IPS-18c (cell line): ENCODE measurements around the gene GRK3.
"Not testable (repeated sequence)": the region's sequence is repeated elsewhere in the genome, so short reads cannot be mapped to it uniquely, and the experiment has no call there.

Experiments used
- H3K4me3 ChIP-seq: 2 replicates; pipeline ENCODE4 v1.7.0; 2013; ENCODE audit warnings: low read depth, mild to moderate bottlenecking, low read length, moderate library complexity; ENCODE audit not compliant: insufficient read depth
- H3K9me3 ChIP-seq: one replicate; pipeline ENCODE4 v1.6.1; 2013; ENCODE audit warnings: mild to moderate bottlenecking, low read length, moderate library complexity; ENCODE audit not compliant: control insufficient read depth, insufficient read depth

The GRK3 gene

DNA sequence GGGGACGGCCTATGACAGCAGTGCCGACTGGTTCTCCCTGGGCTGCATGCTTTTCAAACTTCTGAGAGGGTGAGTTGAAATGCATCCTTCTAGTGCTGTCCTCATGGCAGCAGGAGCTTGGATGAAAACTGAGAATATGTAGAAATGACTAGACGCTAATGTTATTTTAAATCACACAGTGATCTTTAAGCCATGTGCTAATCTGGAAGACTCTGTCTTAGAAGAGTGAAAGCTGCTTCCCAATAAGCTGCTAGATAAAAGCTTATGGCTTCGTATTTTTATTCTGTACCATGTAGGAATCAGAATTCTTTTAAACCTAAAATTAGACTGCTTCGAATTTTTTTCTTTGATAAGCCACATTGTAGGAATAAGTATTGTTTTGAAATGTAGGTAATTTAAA is 130.7 kb downstream of the GRK3 start:
- H3K9me3 ChIP-seq, result no peaks in the 10 kb centered on the region
- no peak overlapping the region for H3K4me3 ChIP-seq

DNA sequence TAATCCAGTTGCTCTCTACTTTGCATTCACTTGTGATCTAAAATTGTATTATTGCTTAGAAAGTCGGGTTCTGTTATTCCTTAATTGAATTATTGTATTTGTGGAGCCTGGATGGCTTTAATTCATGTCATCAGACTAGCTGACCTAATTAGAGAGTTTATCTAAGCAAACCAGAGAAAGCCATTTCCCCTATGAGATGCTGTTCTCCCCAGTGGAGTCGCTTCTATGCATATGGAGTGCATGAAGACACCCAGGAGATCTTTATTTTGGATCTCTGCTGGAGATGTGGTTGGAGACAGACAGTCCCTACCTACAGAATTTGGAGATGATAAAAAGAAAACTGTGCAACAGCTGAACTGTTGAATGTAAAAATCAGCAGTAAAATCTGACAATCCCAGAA is 132.3 kb downstream of the GRK3 start:
- H3K4me3 ChIP-seq, result no peak overlapping the region
- H3K9me3 ChIP-seq, result peaks cover 3% of the 10 kb centered on the region

DNA sequence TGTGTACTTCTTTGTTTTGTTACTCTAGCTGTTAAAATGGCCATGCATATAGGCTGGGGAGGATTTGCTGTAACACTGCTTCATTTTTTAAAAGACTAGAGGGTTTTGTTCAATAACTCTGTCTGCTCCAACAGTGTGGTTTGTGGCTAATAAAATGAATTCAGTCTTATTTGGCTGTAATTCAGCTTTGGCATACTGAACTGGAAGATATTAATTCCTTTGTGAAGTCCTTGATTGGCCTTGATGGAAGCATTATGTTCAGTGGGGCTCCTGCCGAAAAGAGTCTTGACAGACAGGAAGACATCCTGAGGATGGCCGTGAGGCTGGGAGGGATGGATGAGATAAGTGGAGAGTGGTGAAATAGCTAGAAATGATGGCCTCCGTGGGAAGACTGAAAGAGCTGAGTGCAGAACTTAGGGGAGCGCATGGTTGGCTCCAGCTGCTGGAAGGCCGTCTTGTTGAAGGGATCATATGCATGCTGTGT is 132.7 kb downstream of the GRK3 start:
- no peak overlapping the region for H3K4me3 ChIP-seq
- H3K9me3 ChIP-seq, result peaks cover 3% of the 10 kb centered on the region

DNA sequence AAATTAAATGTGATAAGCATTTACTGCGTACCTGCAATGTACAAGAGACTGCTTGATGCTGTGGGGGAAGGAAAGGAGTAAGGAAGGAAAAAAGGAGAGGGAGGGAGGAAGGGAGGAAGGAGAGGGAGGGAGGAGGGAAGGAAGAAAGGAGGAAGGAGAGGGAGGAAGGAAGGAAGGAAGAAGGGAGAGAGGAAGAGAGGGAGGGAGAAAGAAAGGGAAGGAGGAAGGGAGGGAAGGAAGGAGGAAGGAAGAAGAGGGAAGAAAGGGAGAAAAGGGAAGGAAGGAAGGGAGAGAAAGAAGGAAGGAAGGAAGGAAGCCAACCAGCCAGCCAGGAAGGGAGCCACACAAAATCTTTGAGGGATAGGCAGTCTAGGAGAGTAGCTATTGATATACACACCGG is 133.5 kb downstream of the GRK3 start:
- Histone ChIP-seq H3K4me3 (no peak overlapping the region), H3K9me3 (peaks cover 3% of the 10 kb centered on the region)

- H3K9me3 ChIP-seq, result peaks cover 3% of the 10 kb centered on the region
- H3K4me3 ChIP-seq, result no peak overlapping the region
Measured at GRCh38 chr22:25698461-25698860, 134.0 kb downstream of the GRK3 start.

DNA sequence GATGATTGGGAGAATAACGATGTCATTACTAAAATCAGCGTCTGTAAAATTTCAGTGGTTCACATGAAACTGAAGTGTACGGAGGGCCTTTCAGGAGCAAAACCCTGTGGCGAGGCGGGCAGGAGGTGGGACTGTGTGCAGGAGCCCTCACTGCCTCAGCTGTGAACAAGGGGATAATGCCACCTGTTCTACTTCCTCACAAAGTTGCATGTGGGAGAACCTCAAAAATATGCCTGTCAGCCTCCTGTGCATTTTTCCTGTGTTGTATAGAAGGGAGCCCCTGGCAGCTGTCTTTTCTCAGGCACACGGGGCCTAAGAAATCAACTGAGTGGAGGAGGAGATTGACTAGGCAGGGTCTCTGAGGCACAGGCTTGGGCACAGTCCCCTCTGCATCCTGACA is 134.5 kb downstream of the GRK3 start:
- H3K9me3 ChIP-seq, result peaks cover 3% of the 10 kb centered on the region
- no peak overlapping the region for H3K4me3 ChIP-seq

DNA sequence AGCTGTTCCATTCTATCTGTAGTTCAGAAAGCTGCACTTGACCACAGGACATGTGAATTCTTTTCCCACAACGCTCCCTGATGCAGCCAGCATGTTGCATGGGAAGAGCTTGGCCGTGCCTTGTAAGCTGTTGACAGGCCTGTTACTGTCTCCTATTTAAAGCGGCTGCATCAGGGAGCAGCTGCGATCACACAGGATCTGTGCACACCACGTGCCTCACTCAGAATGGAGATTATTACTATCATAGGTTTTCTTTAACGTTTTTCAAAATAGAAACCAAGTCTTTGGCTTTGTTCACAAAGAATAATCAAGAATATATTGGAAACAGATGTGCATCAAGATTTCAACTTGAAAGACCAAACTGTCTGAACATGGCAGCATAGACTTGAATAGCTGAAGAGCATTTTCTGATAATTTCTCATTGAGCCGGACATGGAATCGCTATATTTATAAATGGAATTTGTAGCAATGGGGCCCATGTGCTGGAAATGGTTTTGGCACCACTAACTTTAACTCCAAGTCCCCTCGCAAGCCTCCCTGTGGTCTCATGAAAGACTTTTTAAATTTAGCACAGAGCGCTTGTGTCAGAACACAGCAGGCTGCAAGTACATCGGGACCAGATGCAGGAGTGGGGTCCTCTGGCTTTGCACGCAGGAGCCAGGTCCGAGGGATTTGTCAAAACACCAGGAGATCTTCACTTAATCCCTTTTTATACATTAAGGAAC is 136.7 kb downstream of the GRK3 start:
- Histone ChIP-seq H3K9me3 (peaks cover 3% of the 10 kb centered on the region), H3K4me3 (no peak overlapping the region)

DNA sequence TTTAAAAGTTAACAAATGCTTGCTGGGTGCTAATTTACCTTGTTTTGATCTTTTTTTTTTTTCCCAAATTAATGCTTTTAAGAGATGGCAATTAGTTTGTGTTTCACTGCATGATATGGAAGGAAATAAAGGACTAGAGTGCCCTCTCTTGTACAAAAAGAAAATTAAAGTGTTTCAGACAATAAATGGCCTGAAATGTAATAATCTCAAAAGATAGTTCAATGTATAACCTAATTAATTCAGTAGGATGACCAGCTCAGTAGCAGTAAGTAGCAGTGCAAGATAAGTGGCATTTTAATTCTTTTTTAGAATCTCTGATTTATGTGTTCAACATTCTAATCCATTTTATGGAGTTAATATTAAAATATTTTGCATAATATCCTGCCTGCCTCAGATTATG is 137.6 kb downstream of the GRK3 start:
- Histone ChIP-seq H3K4me3 (no peak overlapping the region), H3K9me3 (peaks cover 3% of the 10 kb centered on the region)

DNA sequence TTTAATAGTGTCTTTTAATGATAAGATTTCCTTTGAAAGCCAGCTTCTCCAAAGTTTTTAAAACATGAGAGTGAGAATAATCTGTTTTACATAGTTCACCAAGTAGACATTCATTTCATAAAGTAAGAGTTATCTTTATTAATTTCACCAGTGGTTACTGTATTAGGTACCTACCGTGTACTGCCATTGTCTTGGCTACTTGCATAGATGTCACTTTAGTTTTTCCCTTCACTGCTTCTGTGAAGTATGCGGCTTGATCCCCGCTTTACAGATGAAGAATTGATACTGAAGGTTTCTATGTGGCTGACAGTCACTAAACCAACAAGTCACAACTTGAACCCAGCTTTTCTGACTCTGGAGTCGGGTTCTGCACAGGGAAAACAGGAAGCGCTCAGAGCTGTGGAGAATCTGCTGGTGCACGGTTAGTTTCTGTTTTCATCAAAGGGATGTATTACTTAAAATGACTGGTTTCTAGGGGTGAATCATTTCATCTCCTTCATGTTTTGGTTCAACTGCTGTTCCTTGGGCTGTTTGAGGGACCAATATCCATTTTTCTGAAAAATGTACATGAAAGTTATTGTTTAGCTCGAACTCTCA is 138.2 kb downstream of the GRK3 start:
- H3K4me3 ChIP-seq, result no peak overlapping the region
- peaks cover 3% of the 10 kb centered on the region for H3K9me3 ChIP-seq

DNA sequence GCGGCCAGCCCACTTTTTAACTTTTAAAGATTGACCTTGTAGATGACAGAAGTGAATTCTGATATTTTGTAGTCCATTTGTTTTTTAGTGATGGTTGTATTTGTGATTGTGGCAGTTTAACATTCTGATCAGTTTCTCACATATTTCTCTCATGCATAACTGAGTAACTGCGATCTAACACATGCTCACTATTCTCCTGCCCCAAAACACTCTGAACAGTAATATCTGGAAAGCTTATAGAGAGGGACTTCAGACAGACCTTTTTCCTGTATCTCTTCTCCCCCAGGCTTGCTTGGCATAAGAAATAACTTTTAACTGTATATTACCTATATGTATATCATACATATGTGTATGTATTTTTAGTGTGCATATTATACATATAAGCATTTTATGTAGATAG is 140.2 kb downstream of the GRK3 start:
- Histone ChIP-seq H3K9me3 (peaks cover 3% of the 10 kb centered on the region), H3K4me3 (no peak overlapping the region)

DNA sequence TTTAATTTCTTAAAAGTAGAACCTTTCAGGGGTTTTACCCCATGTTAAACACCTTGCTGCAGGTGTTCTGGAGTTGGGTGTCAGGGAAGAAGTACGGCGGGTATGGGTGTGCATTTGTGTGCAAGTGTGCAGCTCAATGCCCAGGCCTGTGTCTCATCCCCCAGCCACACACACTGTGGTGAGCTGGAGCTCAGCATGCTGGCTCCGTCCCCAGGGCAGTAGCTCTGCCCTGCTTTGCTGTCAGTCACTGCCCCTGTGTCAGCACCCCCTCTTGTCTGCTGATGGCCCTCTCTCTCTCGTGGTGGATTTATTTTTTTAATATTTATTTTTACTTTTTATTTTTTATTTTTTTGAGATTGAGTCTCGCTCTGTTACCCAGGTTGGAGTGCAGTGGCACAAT is 141.7 kb downstream of the GRK3 start:
- Histone ChIP-seq H3K4me3 (no peak overlapping the region), H3K9me3 (no peaks in the 10 kb centered on the region)

DNA sequence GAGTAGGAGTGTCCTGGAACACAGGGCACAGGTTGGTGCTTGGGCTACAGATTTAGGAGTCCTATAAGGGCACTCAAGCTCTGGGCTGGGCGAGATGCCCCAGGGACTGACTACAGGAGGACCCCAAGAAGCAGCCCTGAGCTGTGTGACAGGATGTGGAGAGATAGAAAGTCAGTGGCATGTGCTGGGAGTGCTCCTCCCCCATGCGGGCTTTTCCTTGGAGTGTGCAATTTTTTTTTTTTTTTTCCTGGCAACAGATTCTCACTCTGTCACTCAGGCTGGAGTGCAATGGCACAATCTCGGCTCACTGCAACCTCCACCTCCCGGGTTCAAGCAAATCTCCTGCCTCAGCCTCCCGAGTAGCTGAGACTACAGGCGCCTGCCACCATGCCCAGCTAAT is 144.0 kb downstream of the GRK3 start:
- H3K4me3 ChIP-seq, H3K9me3 ChIP-seq: not testable (repeated sequence)

- Histone ChIP-seq H3K4me3 (no peak overlapping the region), H3K9me3 (no peaks in the 10 kb centered on the region)
Measured at GRCh38 chr22:25709758-25710157, 145.3 kb downstream of the GRK3 start.

DNA sequence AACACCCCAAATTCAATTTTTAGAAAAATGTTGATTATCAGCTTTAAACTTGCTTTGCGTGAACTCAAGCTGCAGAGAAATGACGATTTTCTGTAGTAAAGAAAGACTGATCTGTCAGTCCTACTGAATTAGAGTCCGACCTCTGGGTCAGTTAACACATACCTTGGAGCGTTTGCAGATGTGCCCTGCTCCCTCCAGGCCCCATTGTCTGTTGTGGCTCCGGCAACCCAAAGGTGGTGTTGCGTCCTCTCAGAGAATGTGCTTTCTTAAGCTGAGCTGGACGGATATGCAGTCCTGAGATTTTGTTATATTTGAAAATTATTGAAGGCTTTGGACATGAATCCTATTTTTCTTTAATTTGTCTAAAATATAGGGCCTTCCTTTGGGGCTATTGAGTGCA is 146.0 kb downstream of the GRK3 start:
- no peaks in the 10 kb centered on the region for H3K9me3 ChIP-seq
- no peak overlapping the region for H3K4me3 ChIP-seq

DNA sequence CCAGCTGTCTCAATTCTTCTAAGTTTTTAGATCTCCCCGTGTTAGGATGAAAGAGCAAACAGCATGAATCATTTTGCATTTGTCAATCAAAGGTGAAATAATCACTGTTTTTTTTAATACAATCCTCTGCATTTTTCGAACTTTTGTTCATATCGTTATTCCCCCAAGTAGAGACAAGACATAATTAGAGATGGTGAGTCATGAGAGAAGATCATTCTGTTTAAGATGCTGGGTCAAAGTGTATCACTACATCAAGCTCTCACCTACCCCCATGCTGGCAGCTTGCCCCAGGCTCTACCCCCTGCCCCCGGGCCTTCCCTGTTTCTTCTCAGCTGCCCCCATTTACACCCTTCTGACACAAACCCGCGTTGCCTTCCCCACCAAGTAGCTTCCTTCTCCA is 147.0 kb downstream of the GRK3 start:
- H3K9me3 ChIP-seq, result no peaks in the 10 kb centered on the region
- H3K4me3 ChIP-seq, result no peak overlapping the region

- Histone ChIP-seq H3K4me3 (no peak overlapping the region), H3K9me3 (no peaks in the 10 kb centered on the region)
Measured at GRCh38 chr22:25712661-25713400, 148.4 kb downstream of the GRK3 start.

DNA sequence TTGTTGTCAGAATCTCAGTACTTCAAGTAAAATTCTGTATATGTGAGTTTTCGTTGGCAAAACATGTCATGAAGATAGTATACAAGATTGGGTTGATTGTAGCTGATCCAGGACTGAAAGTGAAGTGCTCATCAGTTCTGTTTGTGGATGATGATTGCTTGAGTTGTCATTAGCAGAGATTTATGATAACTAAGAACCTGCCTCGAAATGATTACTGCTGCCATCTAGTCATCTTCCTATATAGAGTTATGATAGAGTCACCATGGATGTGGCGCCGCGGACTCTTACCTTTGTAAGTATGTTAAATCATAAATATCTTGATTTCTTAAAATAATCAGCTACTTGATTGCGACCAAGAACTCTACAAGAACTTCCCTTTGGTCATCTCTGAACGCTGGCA is 149.6 kb downstream of the GRK3 start:
- Histone ChIP-seq H3K4me3 (no peak overlapping the region), H3K9me3 (no peaks in the 10 kb centered on the region)

- Histone ChIP-seq H3K4me3 (no peak overlapping the region), H3K9me3 (no peaks in the 10 kb centered on the region)
Measured at GRCh38 chr22:25714739-25715138, 150.3 kb downstream of the GRK3 start.
